A549 (cell line): Measurements from ENCODE around the gene BIN1.

Experiments used
- CTCF ChIP-seq: fragments of >200 bp; sonication (Bioruptor Twin); formaldehyde crosslinking; IDR thresholded peaks from 3 replicates; pipeline ENCODE4 v1.5.1; 2016
- EP300 ChIP-seq, 2 experiments: fragments of >200 bp; sonication (Bioruptor Twin); formaldehyde crosslinking; IDR thresholded peaks; 2 replicates in 1 of 2; 3 replicates in 1 of 2; pipeline ENCODE4 v1.6.1; 2016 to 2017
- JUNB ChIP-seq: fragments of >200 bp; sonication (Bioruptor Twin); formaldehyde crosslinking; IDR thresholded peaks from 2 replicates; pipeline ENCODE4 v1.6.1; 2016
- NFE2L2 ChIP-seq: fragments of 150-350 bp; conservative IDR thresholded peaks from 2 replicates; pipeline ENCODE4 v1.6.1; 2014; ENCODE audit warnings: low read length
- POLR2A ChIP-seq: IDR thresholded peaks from 2 replicates; pipeline ENCODE4 v1.6.1; 2012; ENCODE audit warnings: mild to moderate bottlenecking, low read length
- RCOR1 ChIP-seq: fragments of 150-350 bp; IDR thresholded peaks from 2 replicates; pipeline ENCODE4 v1.6.1; 2014; ENCODE audit warnings: antibody characterized with exemption, low read length, low read depth
- RFX5 ChIP-seq: fragments of 450-650 bp; IDR thresholded peaks from 2 replicates; pipeline ENCODE4 v1.7.1; 2014; ENCODE audit warnings: antibody characterized with exemption, mild to moderate bottlenecking, moderate library complexity

DNA sequence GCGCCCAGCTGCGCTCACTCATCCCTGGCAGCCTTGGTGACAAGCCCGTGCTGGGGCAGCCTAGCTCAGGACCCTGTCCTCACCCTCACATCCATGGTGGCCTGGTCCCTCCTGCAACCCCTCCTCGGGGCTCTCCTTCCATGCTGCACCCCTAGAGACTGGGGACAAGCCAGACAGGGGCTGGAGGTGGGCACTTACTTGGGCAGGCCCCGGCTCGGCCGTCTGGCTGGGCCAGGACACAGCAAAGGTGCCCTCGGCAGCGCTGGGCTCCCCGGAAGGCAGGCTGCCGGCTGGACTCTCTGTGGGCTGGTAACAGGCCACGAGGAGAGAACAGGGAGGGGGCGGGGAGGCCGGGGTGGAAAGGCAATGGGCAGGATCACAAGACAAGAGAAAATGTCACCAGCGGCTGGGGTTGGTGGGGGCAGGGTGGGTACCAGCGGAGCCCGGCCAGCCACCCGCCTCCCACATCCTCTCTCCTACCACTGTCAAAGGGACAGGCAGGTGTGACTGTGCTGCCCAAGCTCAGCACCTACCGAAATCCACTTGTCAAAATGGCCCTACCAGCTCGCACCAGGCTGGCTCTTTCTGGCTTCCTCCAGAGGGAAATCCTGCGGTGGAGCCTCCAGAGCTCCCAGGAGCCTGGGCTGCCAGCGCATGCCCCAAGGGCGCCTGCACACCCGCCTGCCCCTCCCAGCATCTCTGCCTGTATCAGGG, 54.7 kb downstream of the BIN1 start:
- no peak for TF ChIP-seq JUNB
- TF ChIP-seq NFE2L2 = no peak
- TF ChIP-seq CTCF = no peak
- TF ChIP-seq EP300 (IDR thresholded peaks at IDR 0.05) = no peak
- no peak for TF ChIP-seq RCOR1
- no peak for TF ChIP-seq RFX5
- no peak for TF ChIP-seq POLR2A
